IMR-90 (cell line): Measurements from ENCODE around the gene SLC35F6. TPM values are rescaled to one million over a fixed set of nuclear protein-coding genes. Genes with fewer than 3 reads are reported as not detected.

Experiments
- ATAC-seq: fragments of 200-7000 bp; cut with Tn5 transposase; 2 replicates; pipeline ENCODE4 v1.9.1; 2020; ENCODE audit warnings: low read depth, mild to moderate bottlenecking, moderate library complexity
- BruUV-seq: library from RNA; stranded (reverse); fragments of 400-500 nt; replicated peaks from 2 replicates; lab custom pipeline; 2021; lab: Mats Ljungman, UMichigan
- CTCF ChIA-PET: fragments of 300-600 bp; formaldehyde crosslinking; extraction: SDS; loops from one replicate; lab custom pipeline; 2021; ENCODE audit warnings: antibody characterized with exemption; lab: Yijun Ruan, JAX
- POLR2A ChIA-PET: fragments of 300-600 bp; sonication (Branson Sonifier 250); formaldehyde crosslinking; loops from one replicate; lab custom pipeline; 2022; ENCODE audit warnings: antibody characterized with exemption; ENCODE audit not compliant: unreplicated experiment; lab: Charles Lee
- DNase-seq: peaks from one replicate; pipeline ENCODE4 v3.0.0; 2013
- H2AFZ ChIP-seq: replicated peaks from 2 replicates; pipeline ENCODE3; 2013; ENCODE audit warnings: low read length, mild to moderate bottlenecking; ENCODE audit not compliant: poor library complexity
- H2AK5ac ChIP-seq: 2 replicates; pipeline ENCODE4 v1.6.1; 2013; ENCODE audit warnings: low read depth, low read length, inconsistent platforms
- H2AK9ac ChIP-seq: replicated peaks from 2 replicates; pipeline ENCODE3; 2013; ENCODE audit warnings: mild to moderate bottlenecking, low read depth, low read length, moderate library complexity; ENCODE audit not compliant: poor library complexity
- H2BK120ac ChIP-seq: 2 replicates; pipeline ENCODE4 v1.6.1; 2013; ENCODE audit warnings: low read depth, low read length, inconsistent platforms
- H2BK15ac ChIP-seq: 3 replicates; pipeline ENCODE4 v1.6.1; 2013; ENCODE audit warnings: low read depth, low read length, inconsistent platforms
- H2BK20ac ChIP-seq: 2 replicates; pipeline ENCODE4 v1.6.1; 2013; ENCODE audit warnings: low read depth, mild to moderate bottlenecking, inconsistent platforms, low read length, moderate library complexity
- H2BK5ac ChIP-seq: 2 replicates; pipeline ENCODE4 v1.6.1; 2013; ENCODE audit warnings: mild to moderate bottlenecking, low read depth, low read length, inconsistent platforms; ENCODE audit not compliant: poor library complexity, severe bottlenecking
- H3K14ac ChIP-seq: replicated peaks from 2 replicates; pipeline ENCODE4 v1.6.1; 2013; ENCODE audit warnings: low read depth, low read length, inconsistent platforms
- H3K18ac ChIP-seq: 2 replicates; pipeline ENCODE4 v1.6.1; 2013; ENCODE audit warnings: low read depth, low read length, control low read depth
- H3K23ac ChIP-seq: 2 replicates; pipeline ENCODE4 v1.6.1; 2013; ENCODE audit warnings: low read depth, low read length, inconsistent platforms
- H3K27ac ChIP-seq: 2 replicates; pipeline ENCODE4 v1.5.1; 2013; ENCODE audit warnings: mild to moderate bottlenecking, control low read depth, low read length; ENCODE audit not compliant: insufficient read depth
- H3K27me3 ChIP-seq: 2 replicates; pipeline ENCODE4 v1.6.1; 2013; ENCODE audit warnings: low read length; ENCODE audit not compliant: control insufficient read depth, insufficient read depth
- H3K36me3 ChIP-seq: 2 replicates; pipeline ENCODE4 v1.6.1; 2013; ENCODE audit warnings: low read length, mixed read lengths; ENCODE audit not compliant: control insufficient read depth, insufficient read depth
- H3K4ac ChIP-seq: 2 replicates; pipeline ENCODE4 v1.6.1; 2013; ENCODE audit warnings: low read depth, low read length, inconsistent platforms
- H3K4me1 ChIP-seq: 2 replicates; pipeline ENCODE4 v1.6.1; 2013; ENCODE audit warnings: low read length, mixed read lengths; ENCODE audit not compliant: control insufficient read depth, insufficient read depth
- H3K4me2 ChIP-seq: 2 replicates; pipeline ENCODE4 v1.6.1; 2013; ENCODE audit warnings: low read depth, mild to moderate bottlenecking, control low read depth, low read length, moderate library complexity
- H3K4me3 ChIP-seq: 2 replicates; pipeline ENCODE4 v1.5.1; 2013; ENCODE audit warnings: low read depth, mild to moderate bottlenecking, control low read depth, low read length, moderate library complexity; ENCODE audit not compliant: insufficient read depth
- H3K56ac ChIP-seq: 2 replicates; pipeline ENCODE4 v1.6.1; 2013; ENCODE audit warnings: low read length, inconsistent platforms; ENCODE audit not compliant: insufficient read depth; ENCODE audit errors: extremely low read depth
- H3K79me1 ChIP-seq, 2 experiments: 2 replicates each; pipeline ENCODE4 v1.6.1; 2013; ENCODE audit warnings: low read length in 2 of 2, inconsistent platforms in 1 of 2, low read depth in 1 of 2
- H3K9ac ChIP-seq: 2 replicates; pipeline ENCODE4 v1.6.1; 2013; ENCODE audit warnings: low read depth, low read length, control low read depth
- H3K9me1 ChIP-seq: 2 replicates; pipeline ENCODE4 v1.6.1; 2013; ENCODE audit warnings: low read length, inconsistent platforms; ENCODE audit not compliant: insufficient read depth
- H3K9me3 ChIP-seq: 2 replicates; pipeline ENCODE4 v1.6.1; 2013; ENCODE audit warnings: low read length; ENCODE audit not compliant: control insufficient read depth, insufficient read depth
- H4K20me1 ChIP-seq: 2 replicates; pipeline ENCODE4 v1.6.1; 2013; ENCODE audit warnings: low read length, inconsistent platforms; ENCODE audit not compliant: insufficient read depth
- H4K5ac ChIP-seq: 2 replicates; pipeline ENCODE4 v1.6.1; 2013; ENCODE audit warnings: mild to moderate bottlenecking, low read depth, low read length, control low read depth
- H4K8ac ChIP-seq, 2 experiments: 2 replicates each; pipeline ENCODE4 v1.6.1; 2013; ENCODE audit warnings: low read depth in 2 of 2, low read length in 2 of 2, control low read depth in 1 of 2, inconsistent platforms in 1 of 2
- H4K91ac ChIP-seq: 2 replicates; pipeline ENCODE4 v1.6.1; 2013; ENCODE audit warnings: low read depth, low read length, inconsistent platforms; ENCODE audit not compliant: insufficient read depth
- BHLHE40 ChIP-seq: fragments of 150-350 bp; IDR thresholded peaks from 2 replicates; pipeline ENCODE4 v1.6.1; 2016; ENCODE audit warnings: mild to moderate bottlenecking, low read depth, low read length
- CEBPB ChIP-seq: IDR thresholded peaks from 2 replicates; pipeline ENCODE4 v1.6.1; 2012; ENCODE audit warnings: low read depth, low read length, improper control_type of control experiment
- CHD1 ChIP-seq: IDR thresholded peaks from 2 replicates; pipeline ENCODE4 v1.6.1; 2012; ENCODE audit warnings: low read depth, low read length, improper control_type of control experiment
- CTCF ChIP-seq: conservative IDR thresholded peaks from 2 replicates; pipeline ENCODE4 v1.5.1; 2012; ENCODE audit warnings: mild to moderate bottlenecking, low read depth, low read length, improper control_type of control experiment
- ELK1 ChIP-seq: fragments of 150-350 bp; IDR thresholded peaks from 2 replicates; pipeline ENCODE4 v1.6.1; 2016; ENCODE audit warnings: low read depth, mild to moderate bottlenecking, low read length, moderate library complexity, borderline replicate concordance
- FOS ChIP-seq: fragments of 150-350 bp; IDR thresholded peaks from 2 replicates; pipeline ENCODE4 v1.6.1; 2016; ENCODE audit warnings: low read depth, low read length
- MAFK ChIP-seq: IDR thresholded peaks from 2 replicates; pipeline ENCODE4 v1.6.1; 2012; ENCODE audit warnings: low read depth, low read length, improper control_type of control experiment
- MAZ ChIP-seq: IDR thresholded peaks from 2 replicates; pipeline ENCODE4 v1.6.1; 2012; ENCODE audit warnings: low read depth, mild to moderate bottlenecking, low read length, improper control_type of control experiment, moderate library complexity, borderline replicate concordance
- MXI1 ChIP-seq: IDR thresholded peaks from 2 replicates; pipeline ENCODE4 v1.6.1; 2012; ENCODE audit warnings: low read depth, mild to moderate bottlenecking, low read length, moderate library complexity, borderline replicate concordance
- NFE2L2 ChIP-seq: fragments of 150-350 bp; IDR thresholded peaks from 2 replicates; pipeline ENCODE4 v1.6.1; 2016; ENCODE audit warnings: low read depth, mild to moderate bottlenecking, low read length
- POLR2A ChIP-seq: IDR thresholded peaks from 2 replicates; pipeline ENCODE4 v1.6.1; 2012; ENCODE audit warnings: mild to moderate bottlenecking, low read depth, low read length
- RAD21 ChIP-seq: IDR thresholded peaks from 2 replicates; pipeline ENCODE4 v1.6.1; 2012; ENCODE audit warnings: low read length, improper control_type of control experiment
- RCOR1 ChIP-seq: IDR thresholded peaks from 2 replicates; pipeline ENCODE4 v1.6.1; 2012; ENCODE audit warnings: mild to moderate bottlenecking, low read length, improper control_type of control experiment; ENCODE audit not compliant: insufficient replicate concordance
- RFX5 ChIP-seq: IDR thresholded peaks from 2 replicates; pipeline ENCODE4 v1.8.0; 2012; ENCODE audit warnings: low read depth, mild to moderate bottlenecking, low read length, moderate library complexity
- SMC3 ChIP-seq: fragments of 150-350 bp; IDR thresholded peaks from 2 replicates; pipeline ENCODE4 v1.6.1; 2016; ENCODE audit warnings: low read depth, mild to moderate bottlenecking, antibody characterized with exemption, low read length, moderate library complexity
- USF2 ChIP-seq: fragments of 150-350 bp; IDR thresholded peaks from 2 replicates; pipeline ENCODE4 v1.6.1; 2017; ENCODE audit warnings: mild to moderate bottlenecking, antibody characterized with exemption, low read length, low read depth
- WGBS, 2 experiments: methylation state at CpG; one replicate each; pipeline versions ENCODE4 v1.1.5 to v1.1.7; 2013; ENCODE audit warnings: missing lambda C conversion rate in 2 of 2; ENCODE audit not compliant: insufficient read length in 1 of 2; ENCODE audit errors: extremely low coverage in 2 of 2; 5-methylcytosine and 5-hydroxymethylcytosine counted together
- dilution Hi-C: fragments of 300-500 bp; cut with HindIII; formaldehyde crosslinking; loops from one replicate; pipeline ENCODE4 v1.14.3; 2018; ENCODE audit warnings: low sequenced_read_pairs; ENCODE audit not compliant: unreplicated experiment
- in situ Hi-C: fragments of 300-500 bp; cut with MboI; formaldehyde crosslinking; loops from 3 replicates; pipeline ENCODE4 v1.14.3; 2019; ENCODE audit warnings: low sequenced_read_pairs, inconsistent platforms, mixed read lengths
- intact Hi-C: fragments of 100-400 bp; cut with micrococcal nuclease; formaldehyde crosslinking; loops from 2 replicates; pipeline ENCODE4 v1.10.0; 2022
- polyA plus RNA-seq, 3 experiments: library from polyadenylated mRNA; depleted of rRNA; stranded (reverse); fragments of >200 nt; gene quantifications; 2 replicates each; pipeline ENCODE4 v1.2.3, GENCODE V29; 2012; ENCODE audit warnings: low replicate concordance in 1 of 3
- total RNA-seq: library from RNA; depleted of rRNA; stranded (reverse); fragments of >200 nt; gene quantifications from 2 replicates; pipeline ENCODE4 v1.2.3, GENCODE V29; 2012

SLC35F6 gene
- total and polyA plus RNA-seq, 2 of the 4 experiments (the other 2 are of a cell fraction), result 19.1 to 30.6 TPM

GRCh38 chr2:26758790-26759321 lies 5.2 kb upstream of the SLC35F6 start:
- H3K9me1 ChIP-seq, result peaks cover 15% of the 10 kb centered on the region
- H3K4me2 ChIP-seq, result no peak overlapping the region
- POLR2A ChIA-PET, result no interaction called here
- no peaks in the 10 kb centered on the region for H4K20me1 ChIP-seq
- H4K8ac ChIP-seq, result peak overlapping the region; percentile 93 to 98
- H2BK15ac ChIP-seq, result peak overlapping the region; percentile 99
- peak overlapping the region; percentile 98 for H3K27ac ChIP-seq
- peak overlapping the region; percentile 100 for H2BK120ac ChIP-seq
- CTCF ChIA-PET, result no interaction called here
- peaks cover 3 to 22% of the 10 kb centered on the region in 2 experiments; a peak in 2 of 4 replicates for H3K79me1 ChIP-seq
- H3K27me3 ChIP-seq, result no peaks in the 10 kb centered on the region
- peak overlapping the region; percentile 99 for H3K14ac ChIP-seq
- no peak overlapping the region for H3K4me3 ChIP-seq
- dilution Hi-C loops (no loop called here), in situ Hi-C loops (no loop called here), intact Hi-C loops (no loop called here)
- peak overlapping the region; percentile 100 for H4K91ac ChIP-seq
- H3K36me3 ChIP-seq, result no peaks in the 10 kb centered on the region
- H2BK5ac ChIP-seq, result peak overlapping the region; percentile 98
- H3K18ac ChIP-seq, result peak overlapping the region; percentile 98
- H3K4ac ChIP-seq, result peak overlapping the region; percentile 100
- H2AFZ ChIP-seq, result no peak overlapping the region
- TF ChIP-seq SMC3, result no peak
- no peak for TF ChIP-seq CTCF
- no peak for TF ChIP-seq BHLHE40
- no peak for TF ChIP-seq MAFK
- TF ChIP-seq RAD21, result no peak
- TF ChIP-seq NFE2L2, result no peak
- no peak for TF ChIP-seq RCOR1
- no peak for TF ChIP-seq USF2
- TF ChIP-seq FOS, result no peak
- no peak for TF ChIP-seq MXI1
- no peak for TF ChIP-seq MAZ
- no peak for TF ChIP-seq RFX5
- TF ChIP-seq POLR2A, result no peak
- no peak for TF ChIP-seq CEBPB
- no peak for TF ChIP-seq ELK1
- no peak for TF ChIP-seq CHD1
- peak overlapping the region; percentile 100 for H2AK9ac ChIP-seq
- H3K9me3 ChIP-seq, result no peaks in the 10 kb centered on the region
- peak overlapping the region; percentile 98 for H3K23ac ChIP-seq
- H2BK20ac ChIP-seq, result peak overlapping the region; percentile 100
- H3K9ac ChIP-seq, result no peak overlapping the region
- H4K5ac ChIP-seq, result peak overlapping the region; percentile 99
- BruUV-seq, result no TSS peak
- ATAC-seq, result peak; percentile 13; the same call in 1 of the 2 replicates
- H2AK5ac ChIP-seq, result peak overlapping the region; percentile 99
- peak overlapping the region; percentile 89 for H3K56ac ChIP-seq
- H3K4me1 ChIP-seq, result peaks cover 15% of the 10 kb centered on the region
- peak; percentile 39 for DNase-seq
- 40% methylated on average over 2 of the region's 7 CpGs; no CpG with 5 or more reads in 1 of the 2 experiments for WGBS, 2 experiments
